ENCODE data around the gene ANKRD9. TPM values are rescaled to one million over a fixed set of nuclear protein-coding genes. Genes with fewer than 3 reads are reported as not detected.
A peak's percentile ranks its signal among the peaks of the same experiment; 100 is the strongest.

Gene ANKRD9
- total and polyA plus RNA-seq, 2 of the 13 experiments (the other 11 are each of a cell fraction or from before 2014, with no cell fraction given): 10.0 to 15.0 TPM

DNA sequence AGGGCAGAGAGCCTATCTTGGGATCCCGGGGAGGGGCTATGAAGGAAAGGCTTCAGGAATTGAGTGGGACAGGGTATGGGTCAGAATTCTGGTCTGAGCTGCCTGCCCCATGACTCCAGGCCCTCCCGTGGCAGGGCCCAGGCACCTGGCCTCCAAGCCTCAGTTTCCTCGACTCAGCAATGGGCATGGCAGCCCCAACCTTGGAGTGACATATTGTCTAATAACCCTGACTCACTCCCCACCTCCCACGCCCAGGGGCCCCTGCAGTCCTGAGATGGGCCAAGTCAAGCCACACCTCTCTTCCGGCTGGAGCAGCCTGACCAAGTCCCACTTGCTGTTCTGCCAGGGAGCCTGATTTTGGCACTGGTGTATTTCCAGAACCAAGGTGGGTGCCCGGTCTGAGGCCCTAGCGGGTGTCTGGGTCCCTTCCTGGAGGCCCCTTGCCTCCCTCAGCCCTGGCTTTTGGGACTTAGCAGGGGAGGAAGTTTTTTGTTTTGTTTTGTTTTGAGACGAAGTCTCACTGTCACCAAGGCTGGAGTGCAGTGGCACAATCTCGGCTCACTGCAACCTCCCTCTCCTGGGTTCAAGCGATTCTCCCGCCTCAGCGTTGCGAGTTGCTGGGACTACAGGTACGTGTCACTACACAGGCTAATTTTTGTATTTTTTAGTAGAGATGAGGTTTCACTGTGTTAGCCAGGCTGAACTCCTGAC, 42.6 kb upstream of the ANKRD9 start:
- H3K27ac ChIP-seq (ENCODE audit: extremely low read length, insufficient read depth, low read length): no peak overlapping the region
- CTCF ChIA-PET (ENCODE audit: low intra/inter-chr PET ratio, low total read pairs): no interaction called here

More for the DNA sequence above, 42.6 kb upstream of the ANKRD9 start:
- no peak for ATAC-seq
- Histone ChIP-seq H3K79me2 (ENCODE audit: insufficient read depth, low read length) (peaks cover 3% of the 10 kb centered on the region), H3K27me3 (ENCODE audit: control insufficient read depth in 1 of 2, insufficient read depth in 2 of 2, low read length in 2 of 2) (no peaks in the 10 kb centered on the region; a peak in 1 of 5 replicates), H3K4me1 (ENCODE audit: insufficient read depth, low read length) (peaks cover 24% of the 10 kb centered on the region), H3K36me3 (replicated peaks in 1 of 2; ENCODE audit: control insufficient read depth in 1 of 2, insufficient read depth in 2 of 2, low read length in 2 of 2) (0 out of 5 replicates have a peak, but pooled peaks cover 0 to 2% of the 10 kb centered on the region in 2 experiments), H3K9me3 (ENCODE audit: low read length) (no peaks in the 10 kb centered on the region), H3K4me2 (ENCODE audit: low read depth, low read length) (no peak overlapping the region), H3K9ac (ENCODE audit: insufficient read depth, low read depth, low read length) (no peak overlapping the region), H4K20me1 (ENCODE audit: insufficient read depth, low read length) (no peaks in the 10 kb centered on the region), H2AFZ (ENCODE audit: low read length) (no peak overlapping the region), H3K4me3 (replicated peaks in 1 of 3; ENCODE audit: insufficient read depth in 1 of 3, low read depth in 2 of 3, low read length in 3 of 3) (no peak overlapping the region)
- BruUV-seq (replicated peaks): no TSS peak
- no peak for FAIRE-seq
- intact Hi-C loops (cut with micrococcal nuclease; ENCODE audit: unreplicated experiment) (no loop called here), in situ Hi-C loops (cut with HindIII; ENCODE audit: extremely low pct_ligation_motif_present, low pct_unique_long_range_greater_than_20kb) (no loop called here)
- no peak for DNase-seq (ENCODE audit: low spot score)
- WGBS (ENCODE audit: low lambda C conversion rate): 83% methylated on average over 13 of the region's 14 CpGs
- POLR2A ChIA-PET: no interaction called here
- TF ChIP-seq, protein P1, sequence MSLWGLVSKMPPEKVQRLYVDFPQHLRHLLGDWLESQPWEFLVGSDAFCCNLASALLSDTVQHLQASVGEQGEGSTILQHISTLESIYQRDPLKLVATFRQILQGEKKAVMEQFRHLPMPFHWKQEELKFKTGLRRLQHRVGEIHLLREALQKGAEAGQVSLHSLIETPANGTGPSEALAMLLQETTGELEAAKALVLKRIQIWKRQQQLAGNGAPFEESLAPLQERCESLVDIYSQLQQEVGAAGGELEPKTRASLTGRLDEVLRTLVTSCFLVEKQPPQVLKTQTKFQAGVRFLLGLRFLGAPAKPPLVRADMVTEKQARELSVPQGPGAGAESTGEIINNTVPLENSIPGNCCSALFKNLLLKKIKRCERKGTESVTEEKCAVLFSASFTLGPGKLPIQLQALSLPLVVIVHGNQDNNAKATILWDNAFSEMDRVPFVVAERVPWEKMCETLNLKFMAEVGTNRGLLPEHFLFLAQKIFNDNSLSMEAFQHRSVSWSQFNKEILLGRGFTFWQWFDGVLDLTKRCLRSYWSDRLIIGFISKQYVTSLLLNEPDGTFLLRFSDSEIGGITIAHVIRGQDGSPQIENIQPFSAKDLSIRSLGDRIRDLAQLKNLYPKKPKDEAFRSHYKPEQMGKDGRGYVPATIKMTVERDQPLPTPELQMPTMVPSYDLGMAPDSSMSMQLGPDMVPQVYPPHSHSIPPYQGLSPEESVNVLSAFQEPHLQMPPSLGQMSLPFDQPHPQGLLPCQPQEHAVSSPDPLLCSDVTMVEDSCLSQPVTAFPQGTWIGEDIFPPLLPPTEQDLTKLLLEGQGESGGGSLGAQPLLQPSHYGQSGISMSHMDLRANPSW (CRISPR knock-in tag; IDR thresholded peaks at IDR 0.05; ENCODE audit: borderline replicate concordance): no peak
- TF ChIP-seq XBP1 (CRISPR knock-in tag; IDR thresholded peaks at IDR 0.05) (no peak), FOSL2 (CRISPR knock-in tag; IDR thresholded peaks at IDR 0.05) (peak; percentile 13; the same call in 1 of the 2 replicates), ZNF563 (CRISPR knock-in tag; IDR thresholded peaks at IDR 0.05) (no peak), GABPA (IDR thresholded peaks at IDR 0.05; ENCODE audit: low read depth, low read length) (no peak), GABPA (CRISPR knock-in tag; IDR thresholded peaks at IDR 0.05; ENCODE audit: low read depth) (no peak), KAT8 (CRISPR knock-in tag; IDR thresholded peaks at IDR 0.05) (no peak), ZNF629 (CRISPR knock-in tag; conservative IDR thresholded peaks at IDR 0.05) (peak; percentile 82), ZSCAN21 (CRISPR knock-in tag; IDR thresholded peaks at IDR 0.05; ENCODE audit: borderline replicate concordance) (no peak), MBNL3 (CRISPR knock-in tag; conservative IDR thresholded peaks at IDR 0.05) (no peak), HNF4G (IDR thresholded peaks at IDR 0.05; ENCODE audit: borderline replicate concordance, low read depth, low read length) (no peak), HNF4G (CRISPR knock-in tag; IDR thresholded peaks at IDR 0.05; ENCODE audit: borderline replicate concordance, low read depth) (no peak), ARNT2 (CRISPR knock-in tag; IDR thresholded peaks at IDR 0.05; ENCODE audit: low read depth) (no peak), ZNF160 (CRISPR knock-in tag; IDR thresholded peaks at IDR 0.05) (no peak)
- TF ChIP-seq, protein P2, sequence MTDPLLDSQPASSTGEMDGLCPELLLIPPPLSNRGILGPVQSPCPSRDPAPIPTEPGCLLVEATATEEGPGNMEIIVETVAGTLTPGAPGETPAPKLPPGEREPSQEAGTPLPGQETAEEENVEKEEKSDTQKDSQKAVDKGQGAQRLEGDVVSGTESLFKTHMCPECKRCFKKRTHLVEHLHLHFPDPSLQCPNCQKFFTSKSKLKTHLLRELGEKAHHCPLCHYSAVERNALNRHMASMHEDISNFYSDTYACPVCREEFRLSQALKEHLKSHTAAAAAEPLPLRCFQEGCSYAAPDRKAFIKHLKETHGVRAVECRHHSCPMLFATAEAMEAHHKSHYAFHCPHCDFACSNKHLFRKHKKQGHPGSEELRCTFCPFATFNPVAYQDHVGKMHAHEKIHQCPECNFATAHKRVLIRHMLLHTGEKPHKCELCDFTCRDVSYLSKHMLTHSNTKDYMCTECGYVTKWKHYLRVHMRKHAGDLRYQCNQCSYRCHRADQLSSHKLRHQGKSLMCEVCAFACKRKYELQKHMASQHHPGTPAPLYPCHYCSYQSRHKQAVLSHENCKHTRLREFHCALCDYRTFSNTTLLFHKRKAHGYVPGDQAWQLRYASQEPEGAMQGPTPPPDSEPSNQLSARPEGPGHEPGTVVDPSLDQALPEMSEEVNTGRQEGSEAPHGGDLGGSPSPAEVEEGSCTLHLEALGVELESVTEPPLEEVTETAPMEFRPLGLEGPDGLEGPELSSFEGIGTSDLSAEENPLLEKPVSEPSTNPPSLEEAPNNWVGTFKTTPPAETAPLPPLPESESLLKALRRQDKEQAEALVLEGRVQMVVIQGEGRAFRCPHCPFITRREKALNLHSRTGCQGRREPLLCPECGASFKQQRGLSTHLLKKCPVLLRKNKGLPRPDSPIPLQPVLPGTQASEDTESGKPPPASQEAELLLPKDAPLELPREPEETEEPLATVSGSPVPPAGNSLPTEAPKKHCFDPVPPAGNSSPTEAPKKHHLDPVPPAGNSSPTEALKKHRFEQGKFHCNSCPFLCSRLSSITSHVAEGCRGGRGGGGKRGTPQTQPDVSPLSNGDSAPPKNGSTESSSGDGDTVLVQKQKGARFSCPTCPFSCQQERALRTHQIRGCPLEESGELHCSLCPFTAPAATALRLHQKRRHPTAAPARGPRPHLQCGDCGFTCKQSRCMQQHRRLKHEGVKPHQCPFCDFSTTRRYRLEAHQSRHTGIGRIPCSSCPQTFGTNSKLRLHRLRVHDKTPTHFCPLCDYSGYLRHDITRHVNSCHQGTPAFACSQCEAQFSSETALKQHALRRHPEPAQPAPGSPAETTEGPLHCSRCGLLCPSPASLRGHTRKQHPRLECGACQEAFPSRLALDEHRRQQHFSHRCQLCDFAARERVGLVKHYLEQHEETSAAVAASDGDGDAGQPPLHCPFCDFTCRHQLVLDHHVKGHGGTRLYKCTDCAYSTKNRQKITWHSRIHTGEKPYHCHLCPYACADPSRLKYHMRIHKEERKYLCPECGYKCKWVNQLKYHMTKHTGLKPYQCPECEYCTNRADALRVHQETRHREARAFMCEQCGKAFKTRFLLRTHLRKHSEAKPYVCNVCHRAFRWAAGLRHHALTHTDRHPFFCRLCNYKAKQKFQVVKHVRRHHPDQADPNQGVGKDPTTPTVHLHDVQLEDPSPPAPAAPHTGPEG (CRISPR knock-in tag; IDR thresholded peaks at IDR 0.05): no peak
